Measurements from ENCODE around the gene KCNK3.

KCNK3 gene

DNA sequence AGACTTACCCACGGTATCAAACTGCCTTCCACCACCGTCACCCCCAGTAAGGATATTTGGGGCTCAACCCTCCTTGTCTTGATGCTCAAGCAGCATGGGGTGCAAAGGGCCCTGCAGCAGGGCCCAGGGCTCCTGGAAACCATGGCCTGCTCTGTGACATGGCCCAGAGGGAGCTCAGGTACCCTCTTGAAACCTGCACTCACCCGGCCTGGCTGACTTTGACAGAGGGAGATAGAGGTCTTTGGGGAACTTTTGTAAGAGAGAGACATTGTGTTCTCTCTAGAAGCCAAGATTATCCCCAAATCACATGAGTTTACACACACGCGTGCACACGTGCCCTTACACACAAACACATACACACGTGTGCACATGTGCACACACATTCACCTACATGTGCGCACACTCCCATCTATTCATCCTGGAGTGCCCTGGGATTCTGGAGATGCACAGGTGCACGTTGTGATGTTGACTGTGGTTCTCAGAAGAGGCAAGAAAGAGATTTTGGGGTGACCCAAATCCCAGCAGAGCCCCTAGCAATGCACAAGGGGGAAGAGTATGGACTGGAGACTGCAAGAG, 19.6 kb upstream of the KCNK3 start:
- no peak for DNase-seq (ENCODE audit: extremely low read depth, insufficient read length)
- no peak overlapping the region for H3K4me3 ChIP-seq (replicated peaks; ENCODE audit: low read depth, low read length)
- H3K36me3 ChIP-seq (ENCODE audit: control insufficient read depth, insufficient read depth, low read length) = no peaks in the 10 kb centered on the region
- TF ChIP-seq, protein P1, sequence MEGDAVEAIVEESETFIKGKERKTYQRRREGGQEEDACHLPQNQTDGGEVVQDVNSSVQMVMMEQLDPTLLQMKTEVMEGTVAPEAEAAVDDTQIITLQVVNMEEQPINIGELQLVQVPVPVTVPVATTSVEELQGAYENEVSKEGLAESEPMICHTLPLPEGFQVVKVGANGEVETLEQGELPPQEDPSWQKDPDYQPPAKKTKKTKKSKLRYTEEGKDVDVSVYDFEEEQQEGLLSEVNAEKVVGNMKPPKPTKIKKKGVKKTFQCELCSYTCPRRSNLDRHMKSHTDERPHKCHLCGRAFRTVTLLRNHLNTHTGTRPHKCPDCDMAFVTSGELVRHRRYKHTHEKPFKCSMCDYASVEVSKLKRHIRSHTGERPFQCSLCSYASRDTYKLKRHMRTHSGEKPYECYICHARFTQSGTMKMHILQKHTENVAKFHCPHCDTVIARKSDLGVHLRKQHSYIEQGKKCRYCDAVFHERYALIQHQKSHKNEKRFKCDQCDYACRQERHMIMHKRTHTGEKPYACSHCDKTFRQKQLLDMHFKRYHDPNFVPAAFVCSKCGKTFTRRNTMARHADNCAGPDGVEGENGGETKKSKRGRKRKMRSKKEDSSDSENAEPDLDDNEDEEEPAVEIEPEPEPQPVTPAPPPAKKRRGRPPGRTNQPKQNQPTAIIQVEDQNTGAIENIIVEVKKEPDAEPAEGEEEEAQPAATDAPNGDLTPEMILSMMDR (IDR thresholded peaks at IDR 0.05; ENCODE audit: insufficient read depth, low read length, poor library complexity, severe bottlenecking) = no peak
- H3K27me3 ChIP-seq (replicated peaks; ENCODE audit: control insufficient read depth, insufficient read depth, low read length) = peaks cover 1% of the 10 kb centered on the region

DNA sequence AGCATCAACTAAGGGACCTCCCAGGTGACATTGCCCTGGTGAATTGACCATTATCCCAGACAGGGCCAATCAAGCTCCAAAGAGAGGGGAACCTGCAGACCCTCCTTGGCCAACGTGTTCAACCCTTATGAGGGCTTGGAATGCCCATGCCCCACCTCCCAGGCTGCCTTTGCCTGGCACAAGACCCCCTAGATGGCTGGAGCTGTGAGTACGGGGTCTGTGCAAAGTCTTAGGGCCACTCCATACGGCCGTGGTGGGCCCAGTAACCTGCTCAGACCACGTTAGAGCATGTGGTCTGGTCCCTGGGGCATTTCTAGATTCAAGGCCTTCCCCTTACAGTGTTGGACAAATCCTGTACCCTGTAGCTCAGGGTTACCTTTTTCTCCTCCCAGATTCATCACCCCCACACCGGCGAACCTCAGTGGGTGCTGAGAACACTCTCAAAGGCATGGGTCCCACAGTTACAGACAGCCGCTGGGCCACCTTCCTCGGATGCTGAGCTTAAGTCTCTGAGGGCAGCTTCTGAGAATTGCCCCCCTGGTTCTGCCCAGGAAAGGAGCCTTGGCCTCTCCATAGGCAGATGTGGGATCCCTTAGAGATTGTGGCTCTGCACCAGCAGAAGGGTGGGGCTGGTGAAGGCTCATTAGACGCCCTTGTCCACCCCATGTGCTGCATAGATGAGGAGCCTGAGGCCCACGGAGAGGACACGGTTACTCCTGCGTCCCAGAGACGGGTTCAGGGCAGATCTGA, 18.3 kb upstream of the KCNK3 start:
- Histone ChIP-seq H3K27me3 (replicated peaks; ENCODE audit: control insufficient read depth, insufficient read depth, low read length) (peaks cover 1% of the 10 kb centered on the region), H3K36me3 (ENCODE audit: control insufficient read depth, insufficient read depth, low read length) (no peaks in the 10 kb centered on the region), H3K4me3 (replicated peaks; ENCODE audit: low read depth, low read length) (no peak overlapping the region)
- TF ChIP-seq, protein P1 (IDR thresholded peaks at IDR 0.05; ENCODE audit: insufficient read depth, low read length, poor library complexity, severe bottlenecking) = no peak
- DNase-seq (ENCODE audit: extremely low read depth, insufficient read length) = no peak

DNA sequence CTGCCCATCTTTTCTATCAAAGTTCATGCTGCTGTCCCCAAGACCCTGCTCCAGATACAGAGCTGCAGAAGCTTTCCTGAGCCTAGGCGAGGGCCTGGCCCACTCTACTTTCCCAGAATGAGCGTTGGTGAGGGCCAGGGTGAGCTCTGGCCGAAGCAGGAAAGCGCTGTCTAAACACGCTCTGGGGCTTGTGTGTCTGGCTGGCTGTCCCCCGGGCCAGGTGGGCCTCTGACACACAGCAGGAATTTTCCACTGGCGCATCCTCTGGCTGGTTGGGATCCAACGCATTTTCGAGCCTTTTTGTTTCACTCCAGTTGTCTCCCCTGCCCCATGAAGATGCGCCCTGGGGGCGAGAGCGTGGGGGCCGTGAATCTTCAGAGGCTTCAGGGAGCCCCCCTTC, 17.8 kb upstream of the KCNK3 start:
- TF ChIP-seq, protein P1 (IDR thresholded peaks at IDR 0.05; ENCODE audit: insufficient read depth, low read length, poor library complexity, severe bottlenecking) = no peak
- Histone ChIP-seq H3K4me3 (replicated peaks; ENCODE audit: low read depth, low read length) (no peak overlapping the region), H3K36me3 (ENCODE audit: control insufficient read depth, insufficient read depth, low read length) (no peaks in the 10 kb centered on the region), H3K27me3 (replicated peaks; ENCODE audit: control insufficient read depth, insufficient read depth, low read length) (peaks cover 1% of the 10 kb centered on the region)
- DNase-seq (ENCODE audit: extremely low read depth, insufficient read length) = no peak

DNA sequence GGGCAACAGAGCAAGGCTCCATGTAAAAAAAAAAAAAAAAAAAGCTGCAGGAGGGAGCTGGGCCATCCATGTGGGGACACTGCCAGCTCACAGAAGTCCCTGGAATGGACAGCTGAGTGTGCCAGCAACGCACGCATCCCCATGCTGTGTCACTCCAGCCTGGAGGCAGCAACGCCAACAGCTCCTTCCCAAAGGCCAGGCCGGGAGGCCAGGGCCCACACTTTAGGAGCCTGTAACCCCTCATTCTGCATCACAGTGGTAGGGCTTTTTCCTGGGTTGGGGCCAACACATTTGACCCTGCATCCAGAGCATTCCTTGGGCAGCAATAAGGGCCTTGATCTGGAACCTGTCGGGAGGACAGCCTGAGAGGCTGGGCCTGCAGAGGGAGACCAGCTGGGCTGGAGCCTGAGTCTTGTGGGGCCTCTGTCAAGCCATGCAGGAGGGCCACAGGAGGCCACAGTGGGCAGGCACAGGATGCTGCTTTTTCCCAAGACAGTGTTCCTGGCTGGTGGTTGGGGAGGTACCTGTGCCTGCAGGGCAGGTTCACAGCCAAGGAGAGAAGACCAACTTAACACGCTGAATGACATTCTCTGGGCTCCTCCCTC, 16.8 kb upstream of the KCNK3 start:
- no peak overlapping the region for H3K4me3 ChIP-seq (replicated peaks; ENCODE audit: low read depth, low read length)
- peaks cover 1% of the 10 kb centered on the region for H3K27me3 ChIP-seq (replicated peaks; ENCODE audit: control insufficient read depth, insufficient read depth, low read length)
- TF ChIP-seq, protein P1 (IDR thresholded peaks at IDR 0.05; ENCODE audit: insufficient read depth, low read length, poor library complexity, severe bottlenecking) = no peak
- H3K36me3 ChIP-seq (ENCODE audit: control insufficient read depth, insufficient read depth, low read length) = no peaks in the 10 kb centered on the region
- no peak for DNase-seq (ENCODE audit: extremely low read depth, insufficient read length)

DNA sequence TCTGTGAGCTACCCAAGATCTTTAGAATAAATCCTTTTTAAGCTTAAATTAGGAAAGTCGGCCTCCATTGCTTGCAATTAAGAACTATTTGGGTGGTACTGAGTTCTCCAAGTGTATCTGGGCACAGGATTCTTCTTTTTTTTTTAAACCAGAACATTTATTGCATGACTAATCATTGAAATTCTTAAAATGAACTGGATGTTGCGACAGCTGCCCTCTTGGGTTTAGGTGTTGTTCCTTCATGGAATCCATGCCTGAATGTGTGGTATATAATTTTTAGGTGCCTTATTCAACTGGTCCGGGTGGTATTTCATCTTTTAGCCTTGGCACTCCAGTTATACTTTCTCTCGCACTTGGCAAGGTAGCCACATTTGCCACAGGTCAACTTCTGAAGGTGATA, 14.5 kb upstream of the KCNK3 start:
- DNase-seq (ENCODE audit: extremely low read depth, insufficient read length) = no peak
- TF ChIP-seq, protein P1 (IDR thresholded peaks at IDR 0.05; ENCODE audit: insufficient read depth, low read length, poor library complexity, severe bottlenecking) = no peak
- no peaks in the 10 kb centered on the region for H3K36me3 ChIP-seq (ENCODE audit: control insufficient read depth, insufficient read depth, low read length)
- H3K27me3 ChIP-seq (replicated peaks; ENCODE audit: control insufficient read depth, insufficient read depth, low read length) = peaks cover 3% of the 10 kb centered on the region
- no peak overlapping the region for H3K4me3 ChIP-seq (replicated peaks; ENCODE audit: low read depth, low read length)

Data from GM06990 (cell line).